ENCODE data around the gene VKORC1.

DNA sequence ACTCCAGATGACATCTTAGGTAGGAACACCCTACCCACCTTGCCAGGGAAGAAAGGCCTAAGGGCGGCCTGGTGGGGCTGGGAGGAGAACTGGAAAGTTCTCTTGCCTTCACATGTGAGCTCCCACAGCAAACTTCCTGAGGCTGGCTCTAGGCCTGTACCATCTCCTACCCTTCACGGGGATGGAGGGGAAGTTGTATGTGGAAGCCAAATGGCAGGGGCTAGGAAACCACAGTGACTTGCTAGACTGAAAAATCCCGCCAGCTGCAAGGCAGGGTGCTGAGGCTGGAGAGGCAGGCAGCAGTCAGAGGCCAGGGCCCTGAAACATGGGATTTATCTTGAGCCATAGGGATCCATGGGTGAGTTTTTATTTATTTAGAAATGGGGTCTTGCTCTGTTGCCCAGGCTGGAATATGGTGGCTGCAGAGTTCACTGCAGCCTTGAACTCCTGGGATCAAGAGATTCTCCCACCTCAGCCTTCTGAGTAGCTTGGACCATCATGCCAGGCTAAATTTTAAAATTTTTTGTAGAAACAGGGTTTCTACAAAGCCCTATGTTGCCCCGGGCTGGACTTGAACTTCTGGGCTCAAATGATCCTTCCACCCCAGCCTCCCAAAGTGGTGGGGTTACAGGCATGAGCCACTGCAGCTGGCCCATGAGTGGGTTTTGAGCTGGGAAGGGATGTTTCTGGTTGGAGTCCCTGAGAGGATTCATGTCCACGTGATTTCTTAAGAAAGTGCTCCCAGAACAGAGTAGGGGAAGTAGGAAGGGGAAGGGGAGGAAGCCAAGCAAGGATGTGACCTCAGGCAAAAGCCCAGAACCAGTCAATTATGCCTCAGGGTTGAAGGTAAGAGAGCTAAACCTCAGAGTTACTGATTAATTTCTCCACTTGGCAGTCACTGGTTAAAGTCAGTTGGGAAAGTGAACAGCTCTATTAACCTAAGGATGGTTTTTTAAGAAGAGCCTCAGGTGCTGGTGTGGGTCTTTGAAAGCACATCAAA lies 18.8 kb upstream of the VKORC1 start:
- TF ChIP-seq, protein P1, sequence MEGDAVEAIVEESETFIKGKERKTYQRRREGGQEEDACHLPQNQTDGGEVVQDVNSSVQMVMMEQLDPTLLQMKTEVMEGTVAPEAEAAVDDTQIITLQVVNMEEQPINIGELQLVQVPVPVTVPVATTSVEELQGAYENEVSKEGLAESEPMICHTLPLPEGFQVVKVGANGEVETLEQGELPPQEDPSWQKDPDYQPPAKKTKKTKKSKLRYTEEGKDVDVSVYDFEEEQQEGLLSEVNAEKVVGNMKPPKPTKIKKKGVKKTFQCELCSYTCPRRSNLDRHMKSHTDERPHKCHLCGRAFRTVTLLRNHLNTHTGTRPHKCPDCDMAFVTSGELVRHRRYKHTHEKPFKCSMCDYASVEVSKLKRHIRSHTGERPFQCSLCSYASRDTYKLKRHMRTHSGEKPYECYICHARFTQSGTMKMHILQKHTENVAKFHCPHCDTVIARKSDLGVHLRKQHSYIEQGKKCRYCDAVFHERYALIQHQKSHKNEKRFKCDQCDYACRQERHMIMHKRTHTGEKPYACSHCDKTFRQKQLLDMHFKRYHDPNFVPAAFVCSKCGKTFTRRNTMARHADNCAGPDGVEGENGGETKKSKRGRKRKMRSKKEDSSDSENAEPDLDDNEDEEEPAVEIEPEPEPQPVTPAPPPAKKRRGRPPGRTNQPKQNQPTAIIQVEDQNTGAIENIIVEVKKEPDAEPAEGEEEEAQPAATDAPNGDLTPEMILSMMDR (IDR thresholded peaks at IDR 0.05; ENCODE audit: insufficient read depth, low read length, poor library complexity, severe bottlenecking): no peak
- TF ChIP-seq EZH2phosphoT487 (conservative IDR thresholded peaks at IDR 0.05; ENCODE audit: low read length): no peak

All from SU-DHL-6 (cell line).